Measurements from ENCODE around the gene EIF4G3. TPM values are rescaled to one million over a fixed set of nuclear protein-coding genes. Genes with fewer than 3 reads are reported as not detected.

EIF4G3 gene
- total RNA-seq, 2 donors from 2014 or later, result 20.8 to 48.8 TPM

DNA sequence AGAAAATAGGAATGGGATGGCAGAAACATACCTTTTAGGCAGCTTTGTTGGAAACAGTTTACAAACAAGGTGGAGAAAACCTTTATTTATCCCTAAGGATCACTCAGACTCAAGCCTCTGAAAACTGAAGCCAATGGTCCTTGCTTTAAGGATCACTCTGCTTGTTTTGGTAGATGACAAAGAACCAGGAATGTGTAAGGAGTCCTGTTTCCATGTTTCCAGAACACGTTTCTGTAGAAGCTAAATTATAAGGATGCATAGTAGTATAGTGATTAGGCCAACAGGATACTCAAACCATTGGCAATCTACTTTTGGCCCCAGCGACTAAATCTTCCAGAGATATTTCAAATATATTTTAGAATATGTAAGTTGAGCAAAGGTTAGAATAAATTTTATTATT is 240.5 kb downstream of the EIF4G3 start:
- H3K36me3 ChIP-seq (replicated peaks in 1 of 2; ENCODE audit: insufficient read depth in 1 of 2, low read depth in 2 of 2), result no peaks in the 10 kb centered on the region
- H3K27ac ChIP-seq, result no peak overlapping the region
- H3K27me3 ChIP-seq, result no peaks in the 10 kb centered on the region
- H3K4me3 ChIP-seq, result no peak overlapping the region
- no peaks in the 10 kb centered on the region for H3K9me3 ChIP-seq
- intact Hi-C loops (cut with DNase I), result no loop called here
- H3K4me1 ChIP-seq, result no peaks in the 10 kb centered on the region
- no peak for ATAC-seq
- DNase-seq, result no peak
- WGBS, 2 donors, result 83 to 87% methylated on average over 2 of the region's 2 CpGs
- no peak for TF ChIP-seq POLR2A (IDR thresholded peaks at IDR 0.05)
- TF ChIP-seq, protein P1, sequence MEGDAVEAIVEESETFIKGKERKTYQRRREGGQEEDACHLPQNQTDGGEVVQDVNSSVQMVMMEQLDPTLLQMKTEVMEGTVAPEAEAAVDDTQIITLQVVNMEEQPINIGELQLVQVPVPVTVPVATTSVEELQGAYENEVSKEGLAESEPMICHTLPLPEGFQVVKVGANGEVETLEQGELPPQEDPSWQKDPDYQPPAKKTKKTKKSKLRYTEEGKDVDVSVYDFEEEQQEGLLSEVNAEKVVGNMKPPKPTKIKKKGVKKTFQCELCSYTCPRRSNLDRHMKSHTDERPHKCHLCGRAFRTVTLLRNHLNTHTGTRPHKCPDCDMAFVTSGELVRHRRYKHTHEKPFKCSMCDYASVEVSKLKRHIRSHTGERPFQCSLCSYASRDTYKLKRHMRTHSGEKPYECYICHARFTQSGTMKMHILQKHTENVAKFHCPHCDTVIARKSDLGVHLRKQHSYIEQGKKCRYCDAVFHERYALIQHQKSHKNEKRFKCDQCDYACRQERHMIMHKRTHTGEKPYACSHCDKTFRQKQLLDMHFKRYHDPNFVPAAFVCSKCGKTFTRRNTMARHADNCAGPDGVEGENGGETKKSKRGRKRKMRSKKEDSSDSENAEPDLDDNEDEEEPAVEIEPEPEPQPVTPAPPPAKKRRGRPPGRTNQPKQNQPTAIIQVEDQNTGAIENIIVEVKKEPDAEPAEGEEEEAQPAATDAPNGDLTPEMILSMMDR (IDR thresholded peaks at IDR 0.05), result no peak

DNA sequence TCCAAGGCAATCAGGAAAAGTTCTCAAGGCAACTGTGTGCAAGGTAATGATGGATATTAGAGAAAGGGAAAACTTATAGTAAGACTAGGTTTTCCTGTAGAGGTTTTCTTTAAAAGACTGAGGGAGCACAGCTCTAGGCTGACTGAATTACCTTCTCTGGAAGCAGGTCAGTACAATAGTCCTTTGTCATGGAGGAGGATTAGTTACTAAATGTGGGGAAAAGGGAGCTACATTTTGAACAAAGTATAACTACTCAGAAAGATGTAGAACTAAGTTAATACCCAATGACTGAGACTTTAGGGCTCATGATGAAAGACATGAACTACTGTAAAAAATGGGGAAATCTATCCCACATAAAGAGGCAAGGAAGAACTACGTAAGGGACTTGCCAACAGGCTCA is 241.0 kb downstream of the EIF4G3 start:
- intact Hi-C loops (cut with DNase I), result no loop called here
- Histone ChIP-seq H3K27ac (no peak overlapping the region), H3K4me3 (no peak overlapping the region), H3K27me3 (no peaks in the 10 kb centered on the region), H3K9me3 (no peaks in the 10 kb centered on the region), H3K4me1 (no peaks in the 10 kb centered on the region), H3K36me3 (replicated peaks in 1 of 2; ENCODE audit: insufficient read depth in 1 of 2, low read depth in 2 of 2) (no peaks in the 10 kb centered on the region)
- TF ChIP-seq POLR2A (IDR thresholded peaks at IDR 0.05), result no peak
- TF ChIP-seq, protein P1 (IDR thresholded peaks at IDR 0.05), result no peak
- ATAC-seq, result no peak
- 89% methylated on average over 1 of the region's 1 CpG for WGBS, 2 donors
- DNase-seq, result no peak

DNA sequence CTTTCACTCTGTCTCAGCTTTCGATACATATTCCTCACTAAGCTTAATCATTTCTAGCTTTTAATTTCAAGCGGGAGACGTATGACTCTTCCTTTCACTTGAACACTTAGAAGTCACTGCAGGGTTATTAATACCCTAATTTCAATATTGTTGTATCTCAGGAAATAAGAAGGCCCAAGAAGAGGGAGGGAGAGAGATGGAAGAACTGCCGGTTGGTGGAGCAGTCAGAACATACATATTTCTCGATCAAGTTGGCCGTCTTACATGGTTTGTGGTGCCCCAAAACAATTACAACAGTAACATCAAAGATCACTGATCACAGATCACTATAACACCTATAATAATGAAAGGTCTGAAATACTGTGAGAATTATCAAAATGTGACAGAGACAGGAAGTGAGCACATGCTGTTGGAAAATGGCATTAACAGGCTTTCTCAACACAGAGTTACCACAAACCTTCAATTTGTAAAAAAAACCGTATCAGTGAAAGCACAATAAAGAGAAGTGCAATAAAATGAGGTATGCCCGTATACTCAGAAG is 244.2 kb downstream of the EIF4G3 start:
- H3K4me3 ChIP-seq, result no peak overlapping the region
- H3K27ac ChIP-seq, result no peak overlapping the region
- no peaks in the 10 kb centered on the region for H3K36me3 ChIP-seq (replicated peaks in 1 of 2; ENCODE audit: insufficient read depth in 1 of 2, low read depth in 2 of 2)
- no peak for DNase-seq
- no peaks in the 10 kb centered on the region for H3K4me1 ChIP-seq
- intact Hi-C loops (cut with DNase I), result no loop called here
- TF ChIP-seq POLR2A (IDR thresholded peaks at IDR 0.05), result no peak
- TF ChIP-seq, protein P1 (IDR thresholded peaks at IDR 0.05), result no peak
- no peak for ATAC-seq
- no peaks in the 10 kb centered on the region for H3K27me3 ChIP-seq
- 87 to 92% methylated on average over 8 of the region's 8 CpGs for WGBS, 2 donors
- H3K9me3 ChIP-seq, result no peaks in the 10 kb centered on the region

DNA sequence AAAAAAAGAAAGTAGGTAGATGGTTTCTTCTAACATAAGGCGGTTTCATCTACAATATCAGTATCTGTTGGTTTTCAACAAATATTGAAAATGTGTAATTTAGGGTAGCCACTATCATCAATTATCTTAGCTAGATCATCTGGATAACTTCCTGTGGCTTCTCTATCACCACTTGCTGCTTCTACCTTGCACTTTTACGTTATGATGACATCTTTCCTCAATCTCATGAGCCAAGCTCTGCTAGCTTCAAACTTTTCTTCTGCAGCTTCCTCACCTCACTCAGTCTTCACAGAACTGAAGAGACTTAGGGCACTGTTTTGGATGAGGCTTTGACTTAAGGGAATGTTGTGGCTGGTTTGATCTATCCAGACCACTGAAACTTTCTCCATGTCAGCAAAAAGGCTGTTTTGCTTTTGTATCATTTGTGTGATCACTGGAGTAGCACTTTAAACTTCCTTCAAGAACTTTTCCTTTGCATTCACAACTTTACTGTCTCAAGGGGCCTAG is 244.7 kb downstream of the EIF4G3 start:
- H3K27me3 ChIP-seq, result no peaks in the 10 kb centered on the region
- no peak overlapping the region for H3K4me3 ChIP-seq
- H3K36me3 ChIP-seq (replicated peaks in 1 of 2; ENCODE audit: insufficient read depth in 1 of 2, low read depth in 2 of 2), result no peaks in the 10 kb centered on the region
- H3K9me3 ChIP-seq, result no peaks in the 10 kb centered on the region
- intact Hi-C loops (cut with DNase I), result no loop called here
- ATAC-seq, result no peak
- no peak for TF ChIP-seq POLR2A (IDR thresholded peaks at IDR 0.05)
- TF ChIP-seq, protein P1 (IDR thresholded peaks at IDR 0.05), result no peak
- DNase-seq, result no peak
- no peak overlapping the region for H3K27ac ChIP-seq
- WGBS, 2 donors, result 87 to 89% methylated on average over 2 of the region's 2 CpGs
- no peaks in the 10 kb centered on the region for H3K4me1 ChIP-seq

DNA sequence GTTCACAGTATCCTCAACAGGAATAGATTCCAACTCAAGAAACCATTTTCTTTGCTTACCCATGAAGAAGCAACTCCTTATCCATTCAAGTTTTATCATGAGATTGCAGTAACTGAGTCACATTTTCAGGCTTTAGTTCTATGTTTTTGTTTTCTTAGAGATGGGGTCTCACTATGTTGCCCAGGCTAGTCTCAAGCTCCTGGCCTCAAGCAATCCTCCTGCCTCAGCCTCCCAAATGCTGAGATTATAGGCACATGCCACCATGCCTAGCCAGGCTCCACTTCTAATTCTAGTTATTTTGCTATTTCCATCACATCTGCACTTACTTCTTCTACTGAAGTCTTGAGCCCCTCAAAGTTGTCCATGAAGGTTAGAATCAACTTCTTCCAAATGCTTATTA is 246.3 kb downstream of the EIF4G3 start:
- no peaks in the 10 kb centered on the region for H3K9me3 ChIP-seq
- ATAC-seq (no peak), DNase-seq (no peak)
- H3K36me3 ChIP-seq (replicated peaks in 1 of 2; ENCODE audit: insufficient read depth in 1 of 2, low read depth in 2 of 2), result no peaks in the 10 kb centered on the region
- intact Hi-C loops (cut with DNase I), result no loop called here
- H3K4me3 ChIP-seq, result no peak overlapping the region
- H3K4me1 ChIP-seq, result no peaks in the 10 kb centered on the region
- no peak overlapping the region for H3K27ac ChIP-seq
- H3K27me3 ChIP-seq, result no peaks in the 10 kb centered on the region
- TF ChIP-seq, protein P1 (IDR thresholded peaks at IDR 0.05), result no peak
- no peak for TF ChIP-seq POLR2A (IDR thresholded peaks at IDR 0.05)
